SK-N-SH (cell line): ENCODE measurements around the gene TAOK1. TPM values are rescaled to one million over a fixed set of nuclear protein-coding genes. Genes with fewer than 3 reads are reported as not detected.
"Not testable (repeated sequence)": the region's sequence is repeated elsewhere in the genome, so short reads cannot be mapped to it uniquely, and the experiment has no call there.

Experiments
- CTCF ChIA-PET: fragments of 300-600, 350-600 bp; formaldehyde crosslinking; extraction: SDS; loops from one replicate; lab custom pipeline; 2021; lab: Yijun Ruan, JAX
- POLR2A ChIA-PET: fragments of 350-600 bp; sonication (Branson Sonifier 250); formaldehyde crosslinking; extraction: SDS; loops from one replicate; lab custom pipeline; 2020; ENCODE audit warnings: antibody characterized with exemption, inconsistent platforms; lab: Yijun Ruan, JAX
- DNase-seq: peaks from one replicate; pipeline ENCODE4 v3.0.0; 2012
- H2AFZ ChIP-seq: fragments of 200-600 bp; sonication (generic); 2 replicates; pipeline ENCODE4 v1.8.1; 2016; ENCODE audit warnings: antibody characterized with exemption, mild to moderate bottlenecking, low read depth
- H3F3A ChIP-seq: fragments of 200-600 bp; sonication (generic); replicated peaks from 2 replicates; pipeline ENCODE3; 2016; ENCODE audit warnings: antibody characterized with exemption, mild to moderate bottlenecking; ENCODE audit not compliant: insufficient read depth
- H3K27ac ChIP-seq, 2 experiments: fragments of 200-500 bp in 1 of 2; fragments of 200-600 bp in 1 of 2; sonication (Bioruptor generic) in 1 of 2; sonication (generic), shearing (Covaris generic) in 1 of 2; 2 replicates each; pipeline versions ENCODE4 v1.5.1 to v1.6.1; 2014 to 2016; ENCODE audit warnings: low read depth in 2 of 2, inconsistent platforms in 1 of 2, low read length in 1 of 2, mild to moderate bottlenecking in 1 of 2, mixed read lengths in 1 of 2
- H3K27me3 ChIP-seq: fragments of 200-600 bp; sonication (generic), shearing (Covaris generic); 2 replicates; pipeline ENCODE4 v1.6.1; 2016; ENCODE audit warnings: mixed run types; ENCODE audit not compliant: insufficient read depth
- H3K36me3 ChIP-seq, 2 experiments: fragments of 200-500 bp in 1 of 2; fragments of 200-600 bp in 1 of 2; sonication (Bioruptor generic) in 1 of 2; sonication (generic) in 1 of 2; replicated peaks in 1 of 2; 2 replicates each; pipeline versions ENCODE3 to v1.5.1; 2014 to 2016; ENCODE audit warnings: low read length in 1 of 2, mild to moderate bottlenecking in 1 of 2; ENCODE audit not compliant: insufficient read depth in 2 of 2, control insufficient read depth in 1 of 2
- H3K4me1 ChIP-seq, 2 experiments: fragments of 200-500 bp in 1 of 2; fragments of 200-600 bp in 1 of 2; sonication (Bioruptor generic) in 1 of 2; sonication (generic), shearing (Covaris generic) in 1 of 2; 2 replicates each; pipeline versions ENCODE4 v1.5.1 to v1.6.1; 2014 to 2016; ENCODE audit warnings: low read depth in 1 of 2, low read length in 1 of 2, mixed run types in 1 of 2; ENCODE audit not compliant: insufficient read depth in 2 of 2, control insufficient read depth in 1 of 2
- H3K4me2 ChIP-seq: fragments of 200-600 bp; sonication (generic), shearing (Covaris generic); 2 replicates; pipeline ENCODE4 v1.6.1; 2017; ENCODE audit warnings: mixed run types
- H3K4me3 ChIP-seq, 2 experiments: fragments of 200-500 bp in 1 of 2; fragments of 200-600 bp in 1 of 2; sonication (Bioruptor generic) in 1 of 2; sonication (generic), shearing (Covaris generic) in 1 of 2; 2 replicates each; pipeline versions ENCODE4 v1.5.1 to v1.8.1; 2014 to 2016; ENCODE audit warnings: low read depth in 2 of 2, inconsistent platforms in 1 of 2, low read length in 1 of 2, mild to moderate bottlenecking in 1 of 2, mixed read lengths in 1 of 2, moderate library complexity in 1 of 2
- H3K79me2 ChIP-seq: fragments of 200-600 bp; sonication (generic); 2 replicates; pipeline ENCODE4 v1.8.1; 2017; ENCODE audit warnings: mild to moderate bottlenecking; ENCODE audit not compliant: insufficient read depth
- H3K9ac ChIP-seq: fragments of 200-600 bp; sonication (generic); 2 replicates; pipeline ENCODE4 v1.6.1; 2017; ENCODE audit warnings: mixed run types
- H3K9me2 ChIP-seq: fragments of 200-600 bp; sonication (generic); 2 replicates; pipeline ENCODE4 v1.6.1; 2017; ENCODE audit warnings: mixed run types
- H3K9me3 ChIP-seq: fragments of 200-600 bp; sonication (generic); 2 replicates; pipeline ENCODE4 v1.6.1; 2017; ENCODE audit warnings: mixed run types, mild to moderate bottlenecking, moderate library complexity
- H4K20me1 ChIP-seq: fragments of 200-600 bp; sonication (generic); 2 replicates; pipeline ENCODE4 v1.6.1; 2017; ENCODE audit warnings: mild to moderate bottlenecking, mixed run types; ENCODE audit not compliant: insufficient read depth
- CHD2 ChIP-seq: fragments of 150-350 bp; IDR thresholded peaks from 2 replicates; pipeline ENCODE4 v1.6.1; 2018; ENCODE audit warnings: low read length; ENCODE audit not compliant: partially characterized antibody
- EP300 ChIP-seq, 2 experiments: IDR thresholded peaks; 2 replicates each; pipeline versions ENCODE4 v1.4.0 to v1.6.1; 2012; ENCODE audit warnings: borderline replicate concordance in 1 of 2, low read depth in 1 of 2, low read length in 1 of 2
- EZH2phosphoT487 ChIP-seq: fragments of 200-600 bp; sonication (generic); IDR thresholded peaks from 2 replicates; pipeline ENCODE4 v1.6.1; 2017; ENCODE audit warnings: low read depth, mixed run types, mild to moderate bottlenecking, antibody characterized with exemption, moderate library complexity, borderline replicate concordance
- FOXM1 ChIP-seq: IDR thresholded peaks from 2 replicates; pipeline ENCODE4 v1.4.0; 2012; ENCODE audit warnings: low read depth, mild to moderate bottlenecking
- MXI1 ChIP-seq: IDR thresholded peaks from 2 replicates; pipeline ENCODE4 v1.6.1; 2012; ENCODE audit warnings: mild to moderate bottlenecking, low read depth, low read length, improper control_type of control experiment
- RAD21 ChIP-seq: IDR thresholded peaks from 2 replicates; pipeline ENCODE4 v1.6.1; 2012; ENCODE audit warnings: mild to moderate bottlenecking, low read length
- RCOR1 ChIP-seq: fragments of 150-350 bp; IDR thresholded peaks from 2 replicates; pipeline ENCODE4 v1.6.1; 2017; ENCODE audit warnings: antibody characterized with exemption, low read length
- REST ChIP-seq: IDR thresholded peaks from 2 replicates; pipeline ENCODE4 v1.6.1; 2012; ENCODE audit warnings: mild to moderate bottlenecking, low read depth, low read length, moderate library complexity
- WGBS: methylation state at CpG from one replicate; pipeline ENCODE4 v1.1.6; 2017; ENCODE audit warnings: low lambda C conversion rate; 5-methylcytosine and 5-hydroxymethylcytosine counted together
- polyA plus RNA-seq, 3 experiments: library from polyadenylated mRNA; depleted of rRNA; stranded (reverse); fragments of >200 nt; gene quantifications; 2 replicates each; pipeline ENCODE4 v1.2.3, GENCODE V29; 2012
- TF ChIP-seq, protein P1 (sequence below): IDR thresholded peaks from 2 replicates; pipeline ENCODE4 v1.4.0; 2012; ENCODE audit warnings: low read depth
- TF ChIP-seq, protein P2 (sequence below): IDR thresholded peaks from 2 replicates; pipeline ENCODE4 v1.4.0; 2012; ENCODE audit warnings: low read depth, borderline replicate concordance

Gene TAOK1
- polyA plus RNA-seq, 1 of the 3 experiments (the other 2 are of a cell fraction), result 5.9 TPM

DNA sequence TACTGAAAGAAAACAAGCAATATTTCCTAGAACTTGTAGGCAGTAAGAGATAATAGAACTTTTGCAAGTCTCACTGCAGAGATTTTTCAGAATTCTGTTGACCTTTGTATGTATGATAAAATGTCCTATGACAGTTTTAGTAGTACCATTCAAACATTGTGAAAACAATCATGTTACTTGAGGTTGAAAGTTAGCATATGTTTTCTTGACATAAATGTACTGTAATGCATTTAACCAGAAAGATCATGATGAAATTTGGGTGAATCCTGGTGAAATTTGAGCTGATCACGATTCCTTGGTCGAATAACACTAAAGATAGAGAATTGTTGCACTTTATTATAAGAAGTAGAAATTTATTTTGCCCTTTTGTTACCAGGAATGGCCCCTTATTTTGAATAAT is 85.7 kb downstream of the TAOK1 start:
- H3K4me1 ChIP-seq, result 0 out of 4 replicates have a peak, but pooled peaks cover 0 to 3% of the 10 kb centered on the region in 2 experiments
- no peak for DNase-seq
- peaks cover 48% of the 10 kb centered on the region for H3K79me2 ChIP-seq
- H3K9ac ChIP-seq, result no peak overlapping the region
- H3F3A ChIP-seq, result peaks cover 15% of the 10 kb centered on the region
- no peaks in the 10 kb centered on the region for H4K20me1 ChIP-seq
- no peak overlapping the region for H3K27ac ChIP-seq
- TF ChIP-seq EP300 (IDR thresholded peaks at IDR 0.05; ENCODE audit: borderline replicate concordance in 1 of 2, low read depth in 1 of 2, low read length in 1 of 2) (no peak), MXI1 (no peak), CHD2 (no peak), RCOR1 (no peak), RAD21 (no peak), FOXM1 (no peak), EZH2phosphoT487 (no peak), REST (no peak)
- TF ChIP-seq, protein P1, sequence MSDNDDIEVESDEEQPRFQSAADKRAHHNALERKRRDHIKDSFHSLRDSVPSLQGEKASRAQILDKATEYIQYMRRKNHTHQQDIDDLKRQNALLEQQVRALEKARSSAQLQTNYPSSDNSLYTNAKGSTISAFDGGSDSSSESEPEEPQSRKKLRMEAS, result no peak
- TF ChIP-seq, protein P2, sequence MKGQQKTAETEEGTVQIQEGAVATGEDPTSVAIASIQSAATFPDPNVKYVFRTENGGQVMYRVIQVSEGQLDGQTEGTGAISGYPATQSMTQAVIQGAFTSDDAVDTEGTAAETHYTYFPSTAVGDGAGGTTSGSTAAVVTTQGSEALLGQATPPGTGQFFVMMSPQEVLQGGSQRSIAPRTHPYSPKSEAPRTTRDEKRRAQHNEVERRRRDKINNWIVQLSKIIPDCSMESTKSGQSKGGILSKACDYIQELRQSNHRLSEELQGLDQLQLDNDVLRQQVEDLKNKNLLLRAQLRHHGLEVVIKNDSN, result no peak
- H3K9me2 ChIP-seq, result no peaks in the 10 kb centered on the region
- no peak overlapping the region for H3K4me2 ChIP-seq
- POLR2A ChIA-PET, result no interaction called here
- no peak overlapping the region for H2AFZ ChIP-seq
- H3K9me3 ChIP-seq, result no peaks in the 10 kb centered on the region
- 96% methylated on average over 2 of the region's 2 CpGs for WGBS
- no peaks in the 10 kb centered on the region for H3K27me3 ChIP-seq
- H3K36me3 ChIP-seq, result peaks cover 19 to 77% of the 10 kb centered on the region in 2 experiments
- no peak overlapping the region for H3K4me3 ChIP-seq
- CTCF ChIA-PET, result interaction anchor here (1.4 kb wide), 1 partner anchor 106 kb away, joined by 3 read pairs; no protein-coding TSS in a partner anchor

DNA sequence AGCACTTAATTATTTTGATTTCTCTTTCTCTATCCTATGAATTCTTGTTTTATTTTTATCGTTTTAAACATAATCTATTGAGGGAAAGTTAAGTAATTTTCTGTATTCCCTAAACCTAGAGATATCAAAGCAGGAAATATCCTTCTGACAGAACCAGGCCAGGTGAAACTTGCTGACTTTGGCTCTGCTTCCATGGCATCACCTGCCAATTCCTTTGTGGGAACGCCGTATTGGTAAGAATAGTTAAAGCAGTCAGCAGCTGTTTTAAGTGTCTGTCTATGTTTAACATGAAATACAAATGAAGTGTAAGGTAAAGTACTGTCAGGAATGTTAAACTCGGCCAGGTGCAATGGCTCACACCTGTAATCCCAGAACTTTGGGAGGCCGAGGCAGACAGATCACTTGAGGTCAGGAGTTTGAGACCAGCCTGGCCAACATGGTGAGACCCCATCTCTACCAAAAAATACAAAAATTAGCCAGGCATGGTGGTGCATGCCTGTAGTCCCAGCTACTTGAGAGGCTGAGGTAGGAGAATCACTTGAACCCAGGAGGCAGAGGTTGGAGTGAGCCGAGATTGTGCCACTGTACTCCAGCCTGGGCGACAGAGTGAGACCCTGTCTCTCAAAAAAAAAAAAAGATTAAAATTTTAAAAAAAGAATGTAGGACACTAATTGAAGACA is 90.2 kb downstream of the TAOK1 start:
- H3K9ac ChIP-seq, H3K4me2 ChIP-seq, H4K20me1 ChIP-seq, DNase-seq, H3K4me1 ChIP-seq, H3K4me3 ChIP-seq, H3K27ac ChIP-seq, H3K9me2 ChIP-seq, POLR2A ChIA-PET, H3K9me3 ChIP-seq, H3K27me3 ChIP-seq, H2AFZ ChIP-seq: not testable (repeated sequence)
- peaks cover 25% of the 10 kb centered on the region for H3K79me2 ChIP-seq
- 90% methylated on average over 7 of the region's 7 CpGs for WGBS
- CTCF ChIA-PET, result interaction anchor here (0.6 kb wide), 1 partner anchor 465 kb away, joined by 3 read pairs; no protein-coding TSS in a partner anchor
- H3F3A ChIP-seq, result peaks cover 15% of the 10 kb centered on the region
- H3K36me3 ChIP-seq, result peaks cover 39 to 69% of the 10 kb centered on the region in 2 experiments
